OCI-LY3 (cell line): Measurements from ENCODE around the gene OR2A12.
A peak's percentile ranks its signal among the peaks of the same experiment; 100 is the strongest.

Source experiments
- H2AFZ ChIP-seq: fragments of 200-600, 300-600 bp; shearing (Covaris generic); 2 replicates; pipeline ENCODE4 v1.6.0; 2014; ENCODE audit warnings: antibody characterized with exemption, low read depth, low read length
- H3K27ac ChIP-seq: fragments of 200-600, 300-600 bp; sonication (generic); 2 replicates; pipeline ENCODE4 v1.5.1; 2014; ENCODE audit warnings: mild to moderate bottlenecking, low read length, moderate library complexity, mixed read lengths
- H3K27me3 ChIP-seq: fragments of 200-600, 300-600 bp; sonication (generic); 2 replicates; pipeline ENCODE4 v1.6.1; 2014; ENCODE audit warnings: low read depth, low read length, mixed read lengths
- H3K36me3 ChIP-seq: fragments of 200-600, 300-600 bp; sonication (generic); replicated peaks from 2 replicates; pipeline ENCODE3; 2014; ENCODE audit warnings: low read depth, low read length, mixed read lengths
- H3K4me1 ChIP-seq: fragments of 300-600, 200-600 bp; sonication (generic); 2 replicates; pipeline ENCODE4 v1.6.1; 2014; ENCODE audit warnings: low read length, mixed read lengths
- H3K4me2 ChIP-seq: fragments of 200-600, 300-600 bp; sonication (generic); 2 replicates; pipeline ENCODE4 v1.6.1; 2014; ENCODE audit warnings: low read length, mixed read lengths
- H3K4me3 ChIP-seq: fragments of 300-600, 200-600 bp; sonication (generic); 2 replicates; pipeline ENCODE4 v1.5.1; 2014; ENCODE audit warnings: antibody characterized with exemption, mild to moderate bottlenecking, low read length, moderate library complexity
- H3K79me2 ChIP-seq: fragments of 300-600, 200-600 bp; shearing (Covaris generic); 2 replicates; pipeline ENCODE4 v1.6.1; 2014; ENCODE audit warnings: mild to moderate bottlenecking, low read length, mixed read lengths
- H3K9ac ChIP-seq: fragments of 300-600, 200-600 bp; shearing (Covaris generic); 2 replicates; pipeline ENCODE4 v1.6.0; 2014; ENCODE audit warnings: mild to moderate bottlenecking, low read length, moderate library complexity
- H3K9me3 ChIP-seq: fragments of 200-600, 300-600 bp; shearing (Covaris generic); 2 replicates; pipeline ENCODE4 v1.6.1; 2014; ENCODE audit warnings: low read length, mixed read lengths; ENCODE audit not compliant: insufficient read depth
- H4K20me1 ChIP-seq: fragments of 200-600, 300-600 bp; sonication (generic); 2 replicates; pipeline ENCODE4 v1.6.1; 2016; ENCODE audit warnings: low read length, mixed read lengths; ENCODE audit not compliant: insufficient read depth
- EZH2phosphoT487 ChIP-seq: fragments of 200-600 bp; shearing (Covaris generic); IDR thresholded peaks from 2 replicates; pipeline ENCODE4 v1.6.1; 2018; ENCODE audit warnings: antibody characterized with exemption, mixed run types, low read depth
- TF ChIP-seq, protein P1 (sequence below): fragments of 200-600, 300-600 bp; sonication (generic); IDR thresholded peaks from 2 replicates; pipeline ENCODE4 v1.5.1; 2014; ENCODE audit warnings: antibody characterized with exemption, low read length, low read depth

Gene OR2A12

DNA sequence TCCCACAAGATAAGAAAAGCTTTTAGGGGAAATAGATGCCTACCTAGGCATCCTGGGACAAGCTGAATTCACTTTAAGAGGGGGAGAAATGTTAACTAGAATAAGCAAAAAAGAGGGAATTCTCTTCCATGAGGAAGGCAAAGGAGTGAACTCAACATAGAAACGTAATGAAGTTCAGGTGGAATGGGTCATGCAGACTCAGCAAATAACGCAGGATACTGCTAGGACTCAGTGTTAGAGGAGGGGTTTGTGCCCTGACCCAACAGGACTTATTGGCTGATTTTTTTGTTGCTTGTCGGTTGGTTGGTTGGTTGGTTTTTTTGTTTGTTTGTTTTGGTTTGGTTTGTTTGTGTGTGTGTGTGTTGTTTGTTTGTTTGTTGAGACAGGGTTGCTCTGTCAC, 46.2 kb downstream of the OR2A12 start:
- no peak overlapping the region for H2AFZ ChIP-seq
- H3K4me3 ChIP-seq, result no peak overlapping the region
- no peak overlapping the region for H3K9ac ChIP-seq
- H3K79me2 ChIP-seq, result no peaks in the 10 kb centered on the region
- TF ChIP-seq, protein P1, sequence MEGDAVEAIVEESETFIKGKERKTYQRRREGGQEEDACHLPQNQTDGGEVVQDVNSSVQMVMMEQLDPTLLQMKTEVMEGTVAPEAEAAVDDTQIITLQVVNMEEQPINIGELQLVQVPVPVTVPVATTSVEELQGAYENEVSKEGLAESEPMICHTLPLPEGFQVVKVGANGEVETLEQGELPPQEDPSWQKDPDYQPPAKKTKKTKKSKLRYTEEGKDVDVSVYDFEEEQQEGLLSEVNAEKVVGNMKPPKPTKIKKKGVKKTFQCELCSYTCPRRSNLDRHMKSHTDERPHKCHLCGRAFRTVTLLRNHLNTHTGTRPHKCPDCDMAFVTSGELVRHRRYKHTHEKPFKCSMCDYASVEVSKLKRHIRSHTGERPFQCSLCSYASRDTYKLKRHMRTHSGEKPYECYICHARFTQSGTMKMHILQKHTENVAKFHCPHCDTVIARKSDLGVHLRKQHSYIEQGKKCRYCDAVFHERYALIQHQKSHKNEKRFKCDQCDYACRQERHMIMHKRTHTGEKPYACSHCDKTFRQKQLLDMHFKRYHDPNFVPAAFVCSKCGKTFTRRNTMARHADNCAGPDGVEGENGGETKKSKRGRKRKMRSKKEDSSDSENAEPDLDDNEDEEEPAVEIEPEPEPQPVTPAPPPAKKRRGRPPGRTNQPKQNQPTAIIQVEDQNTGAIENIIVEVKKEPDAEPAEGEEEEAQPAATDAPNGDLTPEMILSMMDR, result no peak
- TF ChIP-seq EZH2phosphoT487, result no peak
- H3K36me3 ChIP-seq, result no peaks in the 10 kb centered on the region
- no peak overlapping the region for H3K4me2 ChIP-seq
- H3K27ac ChIP-seq, result no peak overlapping the region
- H3K4me1 ChIP-seq, result peaks cover 6% of the 10 kb centered on the region
- H3K9me3 ChIP-seq, result no peaks in the 10 kb centered on the region
- H4K20me1 ChIP-seq, result no peaks in the 10 kb centered on the region
- peaks cover 11% of the 10 kb centered on the region; the same call in 1 of the 2 replicates for H3K27me3 ChIP-seq

DNA sequence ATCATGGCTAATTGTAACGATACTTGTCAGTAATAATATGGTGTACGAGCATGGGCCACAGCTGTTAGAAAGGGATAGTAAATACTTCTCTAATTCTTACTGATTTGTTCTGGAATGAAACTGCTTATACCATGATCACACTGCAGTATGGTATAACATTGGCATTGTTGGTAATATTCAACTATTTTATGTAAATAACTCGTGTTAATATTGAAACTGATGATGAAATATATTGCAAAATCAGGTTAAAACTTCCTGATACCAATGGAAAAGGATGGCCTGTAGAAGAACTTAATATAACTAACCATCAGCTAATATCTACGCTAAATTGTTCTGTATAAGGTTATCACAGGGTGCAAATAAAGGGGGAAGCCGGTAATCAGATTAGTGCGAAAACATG, 47.2 kb downstream of the OR2A12 start:
- H3K9ac ChIP-seq, result no peak overlapping the region
- H3K4me2 ChIP-seq, result 0 out of 2 replicates have a peak overlapping the region, but pooled peaks have one; percentile 11
- H3K79me2 ChIP-seq, result no peaks in the 10 kb centered on the region
- no peak overlapping the region for H3K4me3 ChIP-seq
- no peaks in the 10 kb centered on the region for H4K20me1 ChIP-seq
- peaks cover 11% of the 10 kb centered on the region; the same call in 1 of the 2 replicates for H3K27me3 ChIP-seq
- H3K27ac ChIP-seq, result no peak overlapping the region
- no peak for TF ChIP-seq EZH2phosphoT487
- TF ChIP-seq, protein P1, result no peak
- H3K9me3 ChIP-seq, result no peaks in the 10 kb centered on the region
- H2AFZ ChIP-seq, result no peak overlapping the region
- H3K4me1 ChIP-seq, result peaks cover 6% of the 10 kb centered on the region
- H3K36me3 ChIP-seq, result no peaks in the 10 kb centered on the region

DNA sequence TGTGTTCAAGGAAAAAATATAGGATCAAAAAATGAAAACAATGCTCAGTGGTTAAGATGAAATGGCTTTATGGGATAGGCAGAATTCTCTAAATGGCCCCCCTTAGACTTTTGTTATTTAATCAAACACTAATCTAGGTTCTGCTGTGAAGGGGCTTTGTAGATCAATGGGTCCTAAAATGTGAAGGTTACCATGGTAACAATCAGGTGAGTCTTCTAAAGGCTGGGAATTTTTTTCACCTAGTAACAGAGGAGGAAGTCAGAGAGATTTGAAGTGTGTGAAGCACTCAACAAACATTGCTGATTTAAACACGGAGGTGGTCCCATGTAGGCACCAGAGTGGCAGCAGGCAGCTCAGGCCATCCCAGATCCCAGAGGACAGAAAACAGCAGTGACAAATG, 48.0 kb downstream of the OR2A12 start:
- H3K27me3 ChIP-seq, result peaks cover 11% of the 10 kb centered on the region; the same call in 1 of the 2 replicates
- no peaks in the 10 kb centered on the region for H3K9me3 ChIP-seq
- no peak overlapping the region for H3K4me3 ChIP-seq
- no peak overlapping the region for H2AFZ ChIP-seq
- H4K20me1 ChIP-seq, result no peaks in the 10 kb centered on the region
- H3K27ac ChIP-seq, result no peak overlapping the region
- no peaks in the 10 kb centered on the region for H3K79me2 ChIP-seq
- no peak overlapping the region for H3K9ac ChIP-seq
- peaks cover 6% of the 10 kb centered on the region for H3K4me1 ChIP-seq
- TF ChIP-seq, protein P1, result no peak
- TF ChIP-seq EZH2phosphoT487, result no peak
- no peaks in the 10 kb centered on the region for H3K36me3 ChIP-seq
- no peak overlapping the region for H3K4me2 ChIP-seq

DNA sequence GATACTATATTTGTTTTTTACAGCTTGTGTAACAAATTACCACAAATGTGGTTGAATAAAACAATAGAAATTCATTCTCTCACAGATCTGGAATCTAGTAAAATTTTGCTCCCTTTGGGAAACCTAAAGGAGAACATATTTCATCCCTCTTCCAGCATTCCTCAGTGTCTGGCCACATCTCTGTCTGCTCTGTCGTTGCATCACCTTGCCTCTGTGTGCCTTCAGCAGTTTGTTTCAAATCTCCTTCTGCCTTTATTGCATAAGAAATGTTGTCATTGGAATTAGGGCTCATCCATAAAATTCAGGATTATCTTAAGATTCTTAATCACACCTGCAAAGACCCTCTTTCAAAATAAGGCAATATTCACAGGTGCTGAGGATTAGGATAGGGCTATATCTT, 51.4 kb downstream of the OR2A12 start:
- Histone ChIP-seq H3K9ac (no peak overlapping the region), H2AFZ (no peak overlapping the region), H3K4me2 (no peak overlapping the region), H3K79me2 (no peaks in the 10 kb centered on the region), H3K36me3 (no peaks in the 10 kb centered on the region), H3K4me1 (peaks cover 6% of the 10 kb centered on the region), H3K27me3 (peaks cover 11% of the 10 kb centered on the region; the same call in 1 of the 2 replicates), H4K20me1 (no peaks in the 10 kb centered on the region), H3K4me3 (no peak overlapping the region), H3K9me3 (no peaks in the 10 kb centered on the region), H3K27ac (no peak overlapping the region)
- no peak for TF ChIP-seq EZH2phosphoT487
- TF ChIP-seq, protein P1, result no peak
